ENCODE measurements around the gene RRP36.

Gene RRP36

GRCh38 chr6:43052842-43053544 is 31.6 kb downstream of the RRP36 start (continued):
- TF ChIP-seq, protein P1, sequence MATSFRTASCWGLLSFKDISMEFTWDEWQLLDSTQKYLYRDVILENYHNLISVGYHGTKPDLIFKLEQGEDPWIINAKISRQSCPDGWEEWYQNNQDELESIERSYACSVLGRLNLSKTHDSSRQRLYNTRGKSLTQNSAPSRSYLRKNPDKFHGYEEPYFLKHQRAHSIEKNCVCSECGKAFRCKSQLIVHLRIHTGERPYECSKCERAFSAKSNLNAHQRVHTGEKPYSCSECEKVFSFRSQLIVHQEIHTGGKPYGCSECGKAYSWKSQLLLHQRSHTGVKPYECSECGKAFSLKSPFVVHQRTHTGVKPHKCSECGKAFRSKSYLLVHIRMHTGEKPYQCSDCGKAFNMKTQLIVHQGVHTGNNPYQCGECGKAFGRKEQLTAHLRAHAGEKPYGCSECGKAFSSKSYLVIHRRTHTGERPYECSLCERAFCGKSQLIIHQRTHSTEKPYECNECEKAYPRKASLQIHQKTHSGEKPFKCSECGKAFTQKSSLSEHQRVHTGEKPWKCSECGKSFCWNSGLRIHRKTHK (tag by site-specific recombination; IDR thresholded peaks at IDR 0.05) = no peak
- TF ChIP-seq ZBTB17 (tag by site-specific recombination; IDR thresholded peaks at IDR 0.05) = peak; percentile 12
- no peak for TF ChIP-seq ZNF629 (tag by site-specific recombination; IDR thresholded peaks at IDR 0.05)
- TF ChIP-seq BCL6B (tag by site-specific recombination; IDR thresholded peaks at IDR 0.05) = no peak
- no peak for TF ChIP-seq SALL2 (tag by site-specific recombination; IDR thresholded peaks at IDR 0.05; ENCODE audit: borderline replicate concordance)
- no peak for TF ChIP-seq ZBTB44 (tag by site-specific recombination; IDR thresholded peaks at IDR 0.05)
- TF ChIP-seq ZNF416 (tag by site-specific recombination; IDR thresholded peaks at IDR 0.05) = no peak
- TF ChIP-seq, protein P2, sequence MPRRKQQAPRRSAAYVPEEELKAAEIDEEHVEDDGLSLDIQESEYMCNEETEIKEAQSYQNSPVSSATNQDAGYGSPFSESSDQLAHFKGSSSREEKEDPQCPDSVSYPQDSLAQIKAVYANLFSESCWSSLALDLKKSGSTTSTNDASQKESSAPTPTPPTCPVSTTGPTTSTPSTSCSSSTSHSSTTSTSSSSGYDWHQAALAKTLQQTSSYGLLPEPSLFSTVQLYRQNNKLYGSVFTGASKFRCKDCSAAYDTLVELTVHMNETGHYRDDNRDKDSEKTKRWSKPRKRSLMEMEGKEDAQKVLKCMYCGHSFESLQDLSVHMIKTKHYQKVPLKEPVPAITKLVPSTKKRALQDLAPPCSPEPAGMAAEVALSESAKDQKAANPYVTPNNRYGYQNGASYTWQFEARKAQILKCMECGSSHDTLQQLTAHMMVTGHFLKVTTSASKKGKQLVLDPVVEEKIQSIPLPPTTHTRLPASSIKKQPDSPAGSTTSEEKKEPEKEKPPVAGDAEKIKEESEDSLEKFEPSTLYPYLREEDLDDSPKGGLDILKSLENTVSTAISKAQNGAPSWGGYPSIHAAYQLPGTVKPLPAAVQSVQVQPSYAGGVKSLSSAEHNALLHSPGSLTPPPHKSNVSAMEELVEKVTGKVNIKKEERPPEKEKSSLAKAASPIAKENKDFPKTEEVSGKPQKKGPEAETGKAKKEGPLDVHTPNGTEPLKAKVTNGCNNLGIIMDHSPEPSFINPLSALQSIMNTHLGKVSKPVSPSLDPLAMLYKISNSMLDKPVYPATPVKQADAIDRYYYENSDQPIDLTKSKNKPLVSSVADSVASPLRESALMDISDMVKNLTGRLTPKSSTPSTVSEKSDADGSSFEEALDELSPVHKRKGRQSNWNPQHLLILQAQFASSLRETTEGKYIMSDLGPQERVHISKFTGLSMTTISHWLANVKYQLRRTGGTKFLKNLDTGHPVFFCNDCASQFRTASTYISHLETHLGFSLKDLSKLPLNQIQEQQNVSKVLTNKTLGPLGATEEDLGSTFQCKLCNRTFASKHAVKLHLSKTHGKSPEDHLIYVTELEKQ (tag by site-specific recombination; IDR thresholded peaks at IDR 0.05; ENCODE audit: borderline replicate concordance) = 0 out of 2 replicates have a peak, but pooled peaks have one; percentile 32
- TF ChIP-seq ZNF280C (tag by site-specific recombination; IDR thresholded peaks at IDR 0.05) = no peak
- no peak; the same call in 1 of the 2 replicates for TF ChIP-seq REPIN1 (tag by site-specific recombination; IDR thresholded peaks at IDR 0.05; ENCODE audit: low read depth)
- TF ChIP-seq SP7 (tag by site-specific recombination; IDR thresholded peaks at IDR 0.05) = no peak
- TF ChIP-seq ZNF76 (tag by site-specific recombination; IDR thresholded peaks at IDR 0.05; ENCODE audit: borderline replicate concordance, low read depth) = no peak; the same call in 1 of the 2 replicates
- TF ChIP-seq ZNF184 (tag by site-specific recombination; IDR thresholded peaks at IDR 0.05) = no peak
- TF ChIP-seq, protein P3, sequence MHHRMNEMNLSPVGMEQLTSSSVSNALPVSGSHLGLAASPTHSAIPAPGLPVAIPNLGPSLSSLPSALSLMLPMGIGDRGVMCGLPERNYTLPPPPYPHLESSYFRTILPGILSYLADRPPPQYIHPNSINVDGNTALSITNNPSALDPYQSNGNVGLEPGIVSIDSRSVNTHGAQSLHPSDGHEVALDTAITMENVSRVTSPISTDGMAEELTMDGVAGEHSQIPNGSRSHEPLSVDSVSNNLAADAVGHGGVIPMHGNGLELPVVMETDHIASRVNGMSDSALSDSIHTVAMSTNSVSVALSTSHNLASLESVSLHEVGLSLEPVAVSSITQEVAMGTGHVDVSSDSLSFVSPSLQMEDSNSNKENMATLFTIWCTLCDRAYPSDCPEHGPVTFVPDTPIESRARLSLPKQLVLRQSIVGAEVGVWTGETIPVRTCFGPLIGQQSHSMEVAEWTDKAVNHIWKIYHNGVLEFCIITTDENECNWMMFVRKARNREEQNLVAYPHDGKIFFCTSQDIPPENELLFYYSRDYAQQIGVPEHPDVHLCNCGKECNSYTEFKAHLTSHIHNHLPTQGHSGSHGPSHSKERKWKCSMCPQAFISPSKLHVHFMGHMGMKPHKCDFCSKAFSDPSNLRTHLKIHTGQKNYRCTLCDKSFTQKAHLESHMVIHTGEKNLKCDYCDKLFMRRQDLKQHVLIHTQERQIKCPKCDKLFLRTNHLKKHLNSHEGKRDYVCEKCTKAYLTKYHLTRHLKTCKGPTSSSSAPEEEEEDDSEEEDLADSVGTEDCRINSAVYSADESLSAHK (tag by site-specific recombination; IDR thresholded peaks at IDR 0.05) = no peak
- 0 out of 2 replicates have a peak, but pooled peaks have one; percentile 6 for TF ChIP-seq HOXD13 (CRISPR knock-in tag; IDR thresholded peaks at IDR 0.05; ENCODE audit: borderline replicate concordance)
- TF ChIP-seq, protein P4, sequence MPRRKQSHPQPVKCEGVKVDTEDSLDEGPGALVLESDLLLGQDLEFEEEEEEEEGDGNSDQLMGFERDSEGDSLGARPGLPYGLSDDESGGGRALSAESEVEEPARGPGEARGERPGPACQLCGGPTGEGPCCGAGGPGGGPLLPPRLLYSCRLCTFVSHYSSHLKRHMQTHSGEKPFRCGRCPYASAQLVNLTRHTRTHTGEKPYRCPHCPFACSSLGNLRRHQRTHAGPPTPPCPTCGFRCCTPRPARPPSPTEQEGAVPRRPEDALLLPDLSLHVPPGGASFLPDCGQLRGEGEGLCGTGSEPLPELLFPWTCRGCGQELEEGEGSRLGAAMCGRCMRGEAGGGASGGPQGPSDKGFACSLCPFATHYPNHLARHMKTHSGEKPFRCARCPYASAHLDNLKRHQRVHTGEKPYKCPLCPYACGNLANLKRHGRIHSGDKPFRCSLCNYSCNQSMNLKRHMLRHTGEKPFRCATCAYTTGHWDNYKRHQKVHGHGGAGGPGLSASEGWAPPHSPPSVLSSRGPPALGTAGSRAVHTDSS (tag by site-specific recombination; IDR thresholded peaks at IDR 0.05) = no peak
- peak; percentile 96 for TF ChIP-seq MYNN (tag by site-specific recombination; IDR thresholded peaks at IDR 0.05; ENCODE audit: borderline replicate concordance)
- no peak for TF ChIP-seq RBAK (tag by site-specific recombination; IDR thresholded peaks at IDR 0.05)
- TF ChIP-seq ZNF837 (tag by site-specific recombination; IDR thresholded peaks at IDR 0.05) = peak; percentile 64; the same call in 1 of the 2 replicates
- no peak for TF ChIP-seq ZNF324 (tag by site-specific recombination; IDR thresholded peaks at IDR 0.05)
- no peak for TF ChIP-seq ELK4 (IDR thresholded peaks at IDR 0.05; ENCODE audit: borderline replicate concordance, low read depth, low read length)
- no peak for TF ChIP-seq ZNF549 (tag by site-specific recombination; IDR thresholded peaks at IDR 0.05)
